GM23338 (cell line): ENCODE data around the gene TAF11L3. TPM values are rescaled to one million over a fixed set of nuclear protein-coding genes. Genes with fewer than 3 reads are reported as not detected.
"Not testable (repeated sequence)": the region's sequence is repeated elsewhere in the genome, so short reads cannot be mapped to it uniquely, and the experiment has no call there.

Experiments
- ATAC-seq: fragments of 200-7000 bp; cut with Tn5 transposase; 3 replicates; pipeline ENCODE4 v1.9.1; 2020
- DNase-seq: peaks from one replicate; pipeline ENCODE4 v3.0.0-alpha.2; 2015; ENCODE audit warnings: low spot score
- H2AFZ ChIP-seq: fragments of 200-600 bp; sonication (generic); 2 replicates; pipeline ENCODE4 v1.8.0; 2016; ENCODE audit warnings: antibody characterized with exemption, mild to moderate bottlenecking, moderate library complexity
- H3F3A ChIP-seq: fragments of 200-600 bp; sonication (generic); replicated peaks from 2 replicates; pipeline ENCODE4 v1.8.0; 2017; ENCODE audit warnings: antibody characterized with exemption, mixed run types, low read depth
- H3K27ac ChIP-seq: fragments of 200-600 bp; sonication (generic); 2 replicates; pipeline ENCODE4 v1.6.1; 2016; ENCODE audit warnings: low read depth
- H3K27me3 ChIP-seq: fragments of 200-600 bp; sonication (generic); 2 replicates; pipeline ENCODE4 v1.8.0; 2016; ENCODE audit warnings: mild to moderate bottlenecking, mixed run types, moderate library complexity; ENCODE audit not compliant: insufficient read depth
- H3K36me3 ChIP-seq: fragments of 200-600 bp; sonication (generic); 2 replicates; pipeline ENCODE4 v1.8.0; 2016; ENCODE audit warnings: mild to moderate bottlenecking; ENCODE audit not compliant: insufficient read depth
- H3K4me1 ChIP-seq: fragments of 200-600 bp; sonication (generic); 2 replicates; pipeline ENCODE4 v1.8.0; 2016; ENCODE audit warnings: mild to moderate bottlenecking, moderate library complexity; ENCODE audit not compliant: insufficient read depth
- H3K4me2 ChIP-seq: fragments of 200-600 bp; sonication (generic); 2 replicates; pipeline ENCODE4 v1.7.1; 2017; ENCODE audit warnings: mixed run types
- H3K4me3 ChIP-seq: fragments of 200-600 bp; sonication (generic); 2 replicates; pipeline ENCODE4 v1.6.1; 2016; ENCODE audit warnings: mixed run types
- H3K79me2 ChIP-seq: fragments of 200-600 bp; sonication (generic); replicated peaks from 2 replicates; pipeline ENCODE4 v1.8.0; 2017; ENCODE audit warnings: mild to moderate bottlenecking; ENCODE audit not compliant: insufficient read depth
- H3K9me2 ChIP-seq: fragments of 200-600 bp; sonication (generic); 2 replicates; pipeline ENCODE4 v1.8.0; 2017; ENCODE audit not compliant: insufficient read depth
- H4K20me1 ChIP-seq: fragments of 200-600 bp; sonication (generic); replicated peaks from 2 replicates; pipeline ENCODE4 v1.8.0; 2017; ENCODE audit warnings: mild to moderate bottlenecking; ENCODE audit not compliant: insufficient read depth
- H3K27ac Mint-ChIP-seq: 2 replicates; pipeline ENCODE4 v1.8.0; 2020; ENCODE audit warnings: inconsistent platforms, mild to moderate bottlenecking, moderate library complexity, mixed read lengths
- H3K27me3 Mint-ChIP-seq: 3 replicates; pipeline ENCODE4 v1.8.0; 2022; ENCODE audit warnings: low read depth, mild to moderate bottlenecking, moderate library complexity, mixed read lengths, inconsistent platforms; ENCODE audit not compliant: insufficient read depth, poor library complexity
- H3K36me3 Mint-ChIP-seq: 3 replicates; pipeline ENCODE4 v1.8.0; 2021; ENCODE audit warnings: low read depth, mild to moderate bottlenecking, inconsistent platforms, moderate library complexity, mixed read lengths
- H3K4me1 Mint-ChIP-seq: 3 replicates; pipeline ENCODE4 v1.8.0; 2020; ENCODE audit warnings: mild to moderate bottlenecking, inconsistent platforms, mixed read lengths
- H3K4me3 Mint-ChIP-seq: 3 replicates; pipeline ENCODE4 v1.8.0; 2021; ENCODE audit warnings: moderate library complexity, mild to moderate bottlenecking, inconsistent platforms, mixed read lengths
- H3K9me3 Mint-ChIP-seq: 3 replicates; pipeline ENCODE4 v1.8.0; 2020; ENCODE audit warnings: moderate library complexity, mild to moderate bottlenecking, inconsistent platforms, mixed read lengths
- CREB1 ChIP-seq: fragments of 250-450 bp; sonication (Bioruptor Pico); IDR thresholded peaks from 2 replicates; pipeline ENCODE4 v1.5.0; 2020; ENCODE audit warnings: low read depth, mild to moderate bottlenecking, moderate library complexity
- CTCF ChIP-seq, 2 experiments: fragments of 200-600 bp in 1 of 2; sonication (generic) in 1 of 2; conservative IDR thresholded peaks; 2 replicates each; pipeline versions ENCODE4 v1.5.1 to v1.6.1; 2016 to 2017; ENCODE audit warnings: antibody characterized with exemption in 2 of 2, low read depth in 2 of 2, mild to moderate bottlenecking in 2 of 2, moderate library complexity in 1 of 2
- EZH2 ChIP-seq: fragments of 200-600 bp; sonication (generic); IDR thresholded peaks from one replicate; pipeline ENCODE4 v1.8.0; 2017; ENCODE audit warnings: antibody characterized with exemption, mild to moderate bottlenecking, low read depth; ENCODE audit not compliant: unreplicated experiment
- EZH2phosphoT487 ChIP-seq: fragments of 200-600 bp; sonication (generic); IDR thresholded peaks from one replicate; pipeline ENCODE4 v1.8.1; 2018; ENCODE audit warnings: antibody characterized with exemption; ENCODE audit not compliant: unreplicated experiment
- JUNB ChIP-seq: IDR thresholded peaks from one replicate; pipeline ENCODE4 v1.6.1; 2016; ENCODE audit warnings: antibody characterized with exemption; ENCODE audit not compliant: unreplicated experiment
- NANOG ChIP-seq: IDR thresholded peaks from 2 replicates; pipeline ENCODE4 v1.6.1; 2016; ENCODE audit warnings: antibody characterized with exemption, borderline replicate concordance
- POLR2AphosphoS5 ChIP-seq: IDR thresholded peaks from 2 replicates; pipeline ENCODE4 v1.6.1; 2016; ENCODE audit warnings: antibody characterized with exemption, low read depth
- STAT1 ChIP-seq: IDR thresholded peaks from one replicate; pipeline ENCODE4 v1.6.1; 2016; ENCODE audit warnings: antibody characterized with exemption; ENCODE audit not compliant: unreplicated experiment
- ZNF114 ChIP-seq: fragments of 250-450 bp; sonication (Bioruptor Pico); IDR thresholded peaks from 2 replicates; pipeline ENCODE4 v1.5.0; 2020; ENCODE audit warnings: mild to moderate bottlenecking, moderate library complexity
- ZNF331 ChIP-seq: fragments of 250-450 bp; sonication (Bioruptor Pico); IDR thresholded peaks from 2 replicates; pipeline ENCODE4 v1.5.0; 2020; ENCODE audit warnings: low read depth, mild to moderate bottlenecking, moderate library complexity
- polyA plus RNA-seq: library from polyadenylated mRNA; unstranded; fragments of >200 nt; fragmentation: Nextera tagmentation; extraction: Ambion mirVana; gene quantifications from 2 replicates; pipeline ENCODE4 v1.2.1, GENCODE V29; 2016
- total RNA-seq: library from RNA; depleted of rRNA; stranded (reverse); fragments of >200 nt; shearing (Covaris generic); gene quantifications from 2 replicates; pipeline ENCODE4 v1.2.3, GENCODE V29; 2014
- TF ChIP-seq, protein P1 (sequence below): fragments of 250-450 bp; sonication (Bioruptor Pico); IDR thresholded peaks from 2 replicates; pipeline ENCODE4 v1.5.0; 2020; ENCODE audit warnings: mild to moderate bottlenecking, moderate library complexity

The TAF11L3 gene
- total and polyA plus RNA-seq, 2 experiments from 2014 or later = not detected

- H3K27me3 ChIP-seq = no peaks in the 10 kb centered on the region
- H3K9me2 ChIP-seq = no peaks in the 10 kb centered on the region
- Mint-ChIP-seq H3K27me3 (no peaks in the 10 kb centered on the region), H3K4me1 (peaks cover 4% of the 10 kb centered on the region; the same call in 2 of the 3 replicates), H3K27ac (no peak overlapping the region), H3K4me3 (no peak overlapping the region), H3K36me3 (no peaks in the 10 kb centered on the region), H3K9me3 (peaks cover 4% of the 10 kb centered on the region; the same call in 1 of the 3 replicates)
- no peaks in the 10 kb centered on the region for H3F3A ChIP-seq
- H2AFZ ChIP-seq = no peak overlapping the region; the same call in 1 of the 2 replicates
- H4K20me1 ChIP-seq = no peaks in the 10 kb centered on the region
- H3K79me2 ChIP-seq = no peaks in the 10 kb centered on the region
- H3K4me1 ChIP-seq = no peaks in the 10 kb centered on the region
- H3K36me3 ChIP-seq = no peaks in the 10 kb centered on the region
- ATAC-seq (no peak), DNase-seq (no peak)
- H3K27ac ChIP-seq = no peak overlapping the region
- no peak overlapping the region for H3K4me2 ChIP-seq
- no peak for TF ChIP-seq POLR2AphosphoS5
- TF ChIP-seq EZH2phosphoT487 = no peak
- no peak for TF ChIP-seq NANOG
- TF ChIP-seq ZNF331 (CRISPR knock-in tag) = no peak
- TF ChIP-seq CREB1 = no peak
- TF ChIP-seq, protein P1, sequence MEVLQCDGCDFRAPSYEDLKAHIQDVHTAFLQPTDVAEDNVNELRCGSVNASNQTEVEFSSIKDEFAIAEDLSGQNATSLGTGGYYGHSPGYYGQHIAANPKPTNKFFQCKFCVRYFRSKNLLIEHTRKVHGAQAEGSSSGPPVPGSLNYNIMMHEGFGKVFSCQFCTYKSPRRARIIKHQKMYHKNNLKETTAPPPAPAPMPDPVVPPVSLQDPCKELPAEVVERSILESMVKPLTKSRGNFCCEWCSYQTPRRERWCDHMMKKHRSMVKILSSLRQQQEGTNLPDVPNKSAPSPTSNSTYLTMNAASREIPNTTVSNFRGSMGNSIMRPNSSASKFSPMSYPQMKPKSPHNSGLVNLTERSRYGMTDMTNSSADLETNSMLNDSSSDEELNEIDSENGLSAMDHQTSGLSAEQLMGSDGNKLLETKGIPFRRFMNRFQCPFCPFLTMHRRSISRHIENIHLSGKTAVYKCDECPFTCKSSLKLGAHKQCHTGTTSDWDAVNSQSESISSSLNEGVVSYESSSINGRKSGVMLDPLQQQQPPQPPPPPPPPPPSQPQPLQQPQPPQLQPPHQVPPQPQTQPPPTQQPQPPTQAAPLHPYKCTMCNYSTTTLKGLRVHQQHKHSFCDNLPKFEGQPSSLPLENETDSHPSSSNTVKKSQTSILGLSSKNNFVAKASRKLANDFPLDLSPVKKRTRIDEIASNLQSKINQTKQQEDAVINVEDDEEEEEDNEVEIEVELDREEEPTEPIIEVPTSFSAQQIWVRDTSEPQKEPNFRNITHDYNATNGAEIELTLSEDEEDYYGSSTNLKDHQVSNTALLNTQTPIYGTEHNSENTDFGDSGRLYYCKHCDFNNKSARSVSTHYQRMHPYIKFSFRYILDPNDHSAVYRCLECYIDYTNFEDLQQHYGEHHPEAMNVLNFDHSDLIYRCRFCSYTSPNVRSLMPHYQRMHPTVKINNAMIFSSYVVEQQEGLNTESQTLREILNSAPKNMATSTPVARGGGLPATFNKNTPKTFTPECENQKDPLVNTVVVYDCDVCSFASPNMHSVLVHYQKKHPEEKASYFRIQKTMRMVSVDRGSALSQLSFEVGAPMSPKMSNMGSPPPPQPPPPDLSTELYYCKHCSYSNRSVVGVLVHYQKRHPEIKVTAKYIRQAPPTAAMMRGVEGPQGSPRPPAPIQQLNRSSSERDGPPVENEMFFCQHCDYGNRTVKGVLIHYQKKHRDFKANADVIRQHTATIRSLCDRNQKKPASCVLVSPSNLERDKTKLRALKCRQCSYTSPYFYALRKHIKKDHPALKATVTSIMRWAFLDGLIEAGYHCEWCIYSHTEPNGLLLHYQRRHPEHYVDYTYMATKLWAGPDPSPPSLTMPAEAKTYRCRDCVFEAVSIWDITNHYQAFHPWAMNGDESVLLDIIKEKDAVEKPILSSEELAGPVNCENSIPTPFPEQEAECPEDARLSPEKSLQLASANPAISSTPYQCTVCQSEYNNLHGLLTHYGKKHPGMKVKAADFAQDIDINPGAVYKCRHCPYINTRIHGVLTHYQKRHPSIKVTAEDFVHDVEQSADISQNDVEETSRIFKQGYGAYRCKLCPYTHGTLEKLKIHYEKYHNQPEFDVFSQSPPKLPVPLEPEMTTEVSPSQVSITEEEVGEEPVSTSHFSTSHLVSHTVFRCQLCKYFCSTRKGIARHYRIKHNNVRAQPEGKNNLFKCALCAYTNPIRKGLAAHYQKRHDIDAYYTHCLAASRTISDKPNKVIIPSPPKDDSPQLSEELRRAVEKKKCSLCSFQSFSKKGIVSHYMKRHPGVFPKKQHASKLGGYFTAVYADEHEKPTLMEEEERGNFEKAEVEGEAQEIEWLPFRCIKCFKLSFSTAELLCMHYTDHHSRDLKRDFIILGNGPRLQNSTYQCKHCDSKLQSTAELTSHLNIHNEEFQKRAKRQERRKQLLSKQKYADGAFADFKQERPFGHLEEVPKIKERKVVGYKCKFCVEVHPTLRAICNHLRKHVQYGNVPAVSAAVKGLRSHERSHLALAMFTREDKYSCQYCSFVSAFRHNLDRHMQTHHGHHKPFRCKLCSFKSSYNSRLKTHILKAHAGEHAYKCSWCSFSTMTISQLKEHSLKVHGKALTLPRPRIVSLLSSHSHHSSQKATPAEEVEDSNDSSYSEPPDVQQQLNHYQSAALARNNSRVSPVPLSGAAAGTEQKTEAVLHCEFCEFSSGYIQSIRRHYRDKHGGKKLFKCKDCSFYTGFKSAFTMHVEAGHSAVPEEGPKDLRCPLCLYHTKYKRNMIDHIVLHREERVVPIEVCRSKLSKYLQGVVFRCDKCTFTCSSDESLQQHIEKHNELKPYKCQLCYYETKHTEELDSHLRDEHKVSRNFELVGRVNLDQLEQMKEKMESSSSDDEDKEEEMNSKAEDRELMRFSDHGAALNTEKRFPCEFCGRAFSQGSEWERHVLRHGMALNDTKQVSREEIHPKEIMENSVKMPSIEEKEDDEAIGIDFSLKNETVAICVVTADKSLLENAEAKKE (CRISPR knock-in tag) = no peak
- no peak for TF ChIP-seq STAT1
- TF ChIP-seq JUNB = no peak
- no peak for TF ChIP-seq EZH2
- no peak for TF ChIP-seq CTCF (conservative IDR thresholded peaks at IDR 0.05; ENCODE audit: low read depth in 2 of 2)
- no peak for TF ChIP-seq ZNF114 (CRISPR knock-in tag)
- no peak overlapping the region for H3K4me3 ChIP-seq
These were observed 20.7 kb upstream of the TAF11L3 start for GRCh38 chr5:17497446-17497845.

GRCh38 chr5:17497931-17498330 lies 20.2 kb upstream of the TAF11L3 start, which contains the start of gene TAF11L2:
Gene TAF11L2 (plus strand): TSS chr5:17498231.
- not testable (repeated sequence) for H3K9me3 Mint-ChIP-seq, H3K4me1 Mint-ChIP-seq, DNase-seq, H3K27me3 ChIP-seq, H3F3A ChIP-seq, H3K36me3 Mint-ChIP-seq, H3K79me2 ChIP-seq, H3K27me3 Mint-ChIP-seq, H4K20me1 ChIP-seq, H3K4me3 Mint-ChIP-seq, H3K9me2 ChIP-seq, H3K4me2 ChIP-seq, H3K4me1 ChIP-seq, H3K4me3 ChIP-seq, H3K27ac Mint-ChIP-seq, H3K27ac ChIP-seq, ATAC-seq, H2AFZ ChIP-seq, H3K36me3 ChIP-seq
